Mucosa of descending colon (tissue), 3 donors: ENCODE results near the gene VAMP2. TPM values are rescaled to one million over a fixed set of nuclear protein-coding genes. Genes with fewer than 3 reads are reported as not detected.
A peak's percentile ranks its signal among the peaks of the same experiment; 100 is the strongest.

Experiments
- ATAC-seq: fragments of 200-7000 bp; cut with Tn5 transposase; one replicate; pipeline ENCODE4 v1.9.1; 2020; ENCODE audit warnings: mild to moderate bottlenecking, moderate library complexity
- DNase-seq, 3 donors: peaks; one replicate each; pipeline ENCODE4 v3.0.0-alpha.2; 2020
- H3K36me3 ChIP-seq: fragments of 200-600 bp; one replicate; pipeline ENCODE4 v1.8.0; 2021; ENCODE audit warnings: low read depth, mild to moderate bottlenecking
- H3K4me1 ChIP-seq: fragments of 200-600 bp; one replicate; pipeline ENCODE4 v1.8.0; 2021; ENCODE audit warnings: low read depth, mild to moderate bottlenecking
- H3K4me3 ChIP-seq: fragments of 200-600 bp; one replicate; pipeline ENCODE4 v1.8.0; 2021; ENCODE audit warnings: mild to moderate bottlenecking
- H3K9me3 ChIP-seq: fragments of 200-600 bp; one replicate; pipeline ENCODE4 v1.8.0; 2021; ENCODE audit warnings: mild to moderate bottlenecking
- intact Hi-C, 2 donors: fragments of 100-400 bp; cut with DNase I in 1 of 2; cut with micrococcal nuclease in 1 of 2; formaldehyde crosslinking; loops; one replicate each; pipeline versions ENCODE4 v1.11.0 to v1.11.1; 2022; cut with DNase I, micrococcal nuclease
- total RNA-seq, 3 donors: library from RNA; stranded (reverse); fragmentation: NEBNext Ultra II Directional in 2 of 3; extraction: Animal tissue kit (Norgen Biotek cat#: 25700) in 2 of 3; gene quantifications; one replicate each; pipeline versions ENCODE4 v1.2.1 to v1.2.4, GENCODE V29; 2021 to 2023
- TF ChIP-seq, protein P1 (sequence below): fragments of 200-600 bp; IDR thresholded peaks from one replicate; pipeline ENCODE4 v1.8.0; 2022; ENCODE audit warnings: antibody characterized with exemption, mild to moderate bottlenecking
- donor health status: DM: no; HTN: no; CAD: no; lungs with moderate emphysema.
- donor health status: DM: no; HTN: no; CAD: no.
- donor health status: DM: no; HTN: yes; CAD: no.

The VAMP2 gene
- total RNA-seq, 3 donors from 2014 or later: 56.4 to 77.2 (median 62.8) TPM

DNA sequence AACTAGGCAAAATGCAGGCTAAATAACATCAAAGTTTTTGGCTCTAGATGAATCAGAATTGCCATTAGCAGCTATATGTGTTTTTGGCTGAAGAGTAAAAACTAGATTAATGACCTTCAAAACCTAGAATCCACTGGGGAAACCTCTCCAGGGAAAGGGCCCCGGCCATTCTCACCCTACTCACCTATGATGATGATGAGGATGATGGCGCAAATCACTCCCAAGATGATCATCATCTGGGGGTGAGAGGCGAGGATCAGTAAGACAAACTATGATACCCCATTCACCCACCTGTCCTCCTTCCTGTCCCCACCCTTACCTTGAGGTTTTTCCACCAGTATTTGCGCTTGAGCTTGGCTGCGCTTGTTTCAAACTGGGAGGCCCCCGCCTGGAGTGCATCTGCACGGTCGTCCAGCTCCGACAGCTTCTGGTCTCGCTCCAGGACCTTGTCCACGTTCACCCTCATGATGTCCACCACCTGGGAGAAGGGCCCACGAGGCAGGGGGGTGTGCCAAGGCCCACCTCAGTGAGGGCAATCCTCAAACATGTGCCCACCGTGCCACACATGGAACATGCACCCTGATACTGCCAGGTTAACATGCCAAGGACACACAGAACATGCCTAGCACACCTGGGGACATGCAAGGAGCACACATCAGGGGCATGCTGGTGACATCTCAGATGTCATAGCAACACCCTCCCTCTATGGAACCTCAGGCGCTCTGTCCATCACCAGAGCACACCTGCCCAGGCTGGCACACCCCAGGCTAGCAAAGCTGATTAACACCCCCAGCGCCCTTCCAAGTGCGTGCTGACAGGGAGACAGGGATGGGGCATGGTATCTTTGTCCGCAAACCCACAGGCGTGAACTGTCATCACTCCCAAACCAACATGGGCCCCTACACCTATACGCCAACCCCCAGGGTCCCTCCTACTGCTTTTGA lies 1.2 kb downstream of the VAMP2 start:
- DNase-seq (peak in 1 of 3 donors; percentile 35), ATAC-seq (no peak)
- intact Hi-C loops: no loop called here
- no peaks in the 10 kb centered on the region for H3K9me3 ChIP-seq
- TF ChIP-seq, protein P1, sequence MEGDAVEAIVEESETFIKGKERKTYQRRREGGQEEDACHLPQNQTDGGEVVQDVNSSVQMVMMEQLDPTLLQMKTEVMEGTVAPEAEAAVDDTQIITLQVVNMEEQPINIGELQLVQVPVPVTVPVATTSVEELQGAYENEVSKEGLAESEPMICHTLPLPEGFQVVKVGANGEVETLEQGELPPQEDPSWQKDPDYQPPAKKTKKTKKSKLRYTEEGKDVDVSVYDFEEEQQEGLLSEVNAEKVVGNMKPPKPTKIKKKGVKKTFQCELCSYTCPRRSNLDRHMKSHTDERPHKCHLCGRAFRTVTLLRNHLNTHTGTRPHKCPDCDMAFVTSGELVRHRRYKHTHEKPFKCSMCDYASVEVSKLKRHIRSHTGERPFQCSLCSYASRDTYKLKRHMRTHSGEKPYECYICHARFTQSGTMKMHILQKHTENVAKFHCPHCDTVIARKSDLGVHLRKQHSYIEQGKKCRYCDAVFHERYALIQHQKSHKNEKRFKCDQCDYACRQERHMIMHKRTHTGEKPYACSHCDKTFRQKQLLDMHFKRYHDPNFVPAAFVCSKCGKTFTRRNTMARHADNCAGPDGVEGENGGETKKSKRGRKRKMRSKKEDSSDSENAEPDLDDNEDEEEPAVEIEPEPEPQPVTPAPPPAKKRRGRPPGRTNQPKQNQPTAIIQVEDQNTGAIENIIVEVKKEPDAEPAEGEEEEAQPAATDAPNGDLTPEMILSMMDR: no peak
- H3K4me1 ChIP-seq: peaks cover 58% of the 10 kb centered on the region
- H3K4me3 ChIP-seq: peak overlapping the region; percentile 100
- peaks cover 2% of the 10 kb centered on the region for H3K36me3 ChIP-seq

DNA sequence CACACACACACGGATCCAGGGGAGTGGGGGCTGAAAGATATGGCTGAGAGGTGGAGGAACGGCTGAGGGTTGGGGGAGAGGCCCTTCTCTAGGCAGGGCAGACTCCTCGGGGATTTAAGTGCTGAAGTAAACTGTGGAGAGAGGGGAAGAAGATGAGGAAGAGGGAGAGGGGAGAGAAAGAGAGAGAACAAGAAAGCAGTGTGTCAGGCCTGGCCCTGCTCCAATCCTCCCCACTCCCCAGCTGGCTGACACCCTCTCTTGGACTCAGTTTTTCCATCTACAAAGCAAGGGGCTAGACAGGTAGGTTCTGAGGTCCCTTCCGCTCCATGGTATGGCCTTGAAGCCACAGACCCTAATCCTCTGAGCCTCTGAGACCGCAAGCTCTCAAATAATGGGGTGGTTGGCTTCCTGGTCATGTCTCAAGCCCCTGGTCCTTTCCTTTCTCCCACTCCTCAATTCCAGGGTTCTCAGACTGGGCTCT lies 2.0 kb downstream of the VAMP2 start:
- Histone ChIP-seq H3K4me1 (peaks cover 58% of the 10 kb centered on the region), H3K9me3 (no peaks in the 10 kb centered on the region), H3K36me3 (peaks cover 6% of the 10 kb centered on the region), H3K4me3 (no peak overlapping the region)
- intact Hi-C loops: no loop called here
- TF ChIP-seq, protein P1: no peak
- ATAC-seq (no peak), DNase-seq (no peak)

DNA sequence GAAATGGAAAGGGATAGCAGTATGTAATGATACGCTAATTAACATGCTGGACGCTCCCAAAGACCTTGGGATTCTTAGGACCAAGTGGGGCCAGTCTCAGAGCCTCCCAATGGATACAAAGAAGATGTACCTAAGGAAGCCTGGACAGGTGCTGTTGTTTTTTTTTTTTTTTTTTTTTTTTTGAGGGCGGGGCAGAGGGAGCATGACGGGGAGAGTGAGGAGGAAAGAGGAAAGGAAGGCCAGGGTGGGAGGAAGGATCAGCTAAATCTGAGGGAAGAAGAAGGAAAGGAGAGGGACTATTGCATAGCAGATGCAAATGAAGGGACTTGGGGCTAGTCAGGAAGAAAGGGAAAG lies 2.5 kb downstream of the VAMP2 start:
- no peaks in the 10 kb centered on the region for H3K9me3 ChIP-seq
- peaks cover 6% of the 10 kb centered on the region for H3K36me3 ChIP-seq
- ATAC-seq (no peak), DNase-seq (no peak)
- H3K4me1 ChIP-seq: peaks cover 58% of the 10 kb centered on the region
- TF ChIP-seq, protein P1: no peak
- no peak overlapping the region for H3K4me3 ChIP-seq
- intact Hi-C loops: no loop called here

GRCh38 chr17:8159459-8160223 lies 3.1 kb downstream of the VAMP2 start:
- Histone ChIP-seq H3K36me3 (peaks cover 6% of the 10 kb centered on the region), H3K4me3 (no peak overlapping the region), H3K4me1 (peaks cover 63% of the 10 kb centered on the region), H3K9me3 (no peaks in the 10 kb centered on the region)
- TF ChIP-seq, protein P1: no peak
- ATAC-seq: no peak
- intact Hi-C loops: no loop called here
- DNase-seq: peak in 2 of 3 donors; percentile 35 to 44

DNA sequence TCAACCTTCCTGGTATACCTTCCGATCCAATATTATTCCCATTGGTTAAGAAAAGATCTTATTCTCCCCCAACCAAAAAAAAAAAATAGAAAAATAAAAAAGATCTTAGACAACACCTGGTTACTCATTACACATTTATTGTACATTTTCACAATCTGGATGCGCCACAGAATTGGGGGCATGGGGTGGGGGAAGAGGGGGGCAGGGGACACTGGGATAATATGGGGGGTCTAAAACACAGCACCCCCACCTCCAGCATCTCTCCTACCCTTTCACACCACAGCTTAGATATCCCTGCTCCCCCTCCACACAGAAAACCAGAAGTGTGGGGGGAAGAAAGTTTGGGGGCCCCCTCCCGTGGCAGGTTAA lies 3.7 kb downstream of the VAMP2 start:
- Histone ChIP-seq H3K9me3 (no peaks in the 10 kb centered on the region), H3K36me3 (peaks cover 6% of the 10 kb centered on the region), H3K4me3 (no peak overlapping the region), H3K4me1 (peaks cover 63% of the 10 kb centered on the region)
- TF ChIP-seq, protein P1: no peak
- ATAC-seq (no peak), DNase-seq (no peak)
- intact Hi-C loops: no loop called here
